ENCODE results near the gene YBEY.

YBEY gene

GRCh38 chr21:46265736-46266525 lies 20.2 kb upstream of the YBEY start:
- no peak for DNase-seq

DNA sequence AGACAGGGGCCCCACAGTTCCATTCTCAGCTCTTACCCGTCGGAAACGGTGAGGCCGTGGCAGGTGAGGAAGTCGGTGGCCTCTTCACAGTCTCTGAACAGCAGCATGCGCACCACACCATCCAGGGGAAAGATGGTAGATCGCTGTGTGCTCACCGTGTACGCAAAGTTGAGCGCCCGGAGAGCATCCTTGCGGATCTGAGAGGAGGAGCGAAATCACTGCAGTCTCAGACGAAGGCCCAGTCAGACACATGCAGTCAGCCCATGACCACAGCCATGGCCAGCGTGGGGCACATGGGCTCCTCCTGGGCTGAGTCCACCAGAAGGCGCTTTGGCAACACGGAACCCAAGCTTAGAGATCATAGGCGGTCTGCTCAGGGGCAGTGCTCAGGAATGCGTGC lies 19.2 kb upstream of the YBEY start:
- no peak for DNase-seq

GRCh38 chr21:46268371-46268770 lies 17.8 kb upstream of the YBEY start:
- no peak for DNase-seq

DNA sequence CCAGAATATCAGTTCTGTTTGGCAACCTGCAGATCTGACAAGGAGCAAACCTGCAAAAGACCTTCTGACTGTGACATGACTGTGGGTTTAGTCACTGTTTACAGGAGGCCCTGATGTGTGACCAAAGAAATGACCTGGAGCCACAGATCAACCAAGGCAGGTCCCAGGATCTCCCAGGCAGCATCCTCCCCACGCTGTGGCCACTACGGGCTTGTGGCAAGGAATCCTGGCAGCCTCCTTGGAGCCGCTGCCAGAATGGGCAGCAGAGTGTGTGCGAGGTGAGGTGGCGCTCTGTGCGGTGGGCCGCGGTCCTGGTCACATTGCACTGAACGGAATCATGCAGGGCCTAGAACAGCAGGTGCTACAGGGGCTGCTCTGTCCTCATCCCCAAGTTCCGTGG lies 16.7 kb upstream of the YBEY start:
- no peak for DNase-seq

- DNase-seq, result no peak
Measured at GRCh38 chr21:46273341-46273740, 12.8 kb upstream of the YBEY start.

GRCh38 chr21:46274797-46275390 lies 11.2 kb upstream of the YBEY start:
- no peak for DNase-seq

GRCh38 chr21:46284077-46284644 lies 2.0 kb upstream of the YBEY start:
- DNase-seq, result no peak

DNA sequence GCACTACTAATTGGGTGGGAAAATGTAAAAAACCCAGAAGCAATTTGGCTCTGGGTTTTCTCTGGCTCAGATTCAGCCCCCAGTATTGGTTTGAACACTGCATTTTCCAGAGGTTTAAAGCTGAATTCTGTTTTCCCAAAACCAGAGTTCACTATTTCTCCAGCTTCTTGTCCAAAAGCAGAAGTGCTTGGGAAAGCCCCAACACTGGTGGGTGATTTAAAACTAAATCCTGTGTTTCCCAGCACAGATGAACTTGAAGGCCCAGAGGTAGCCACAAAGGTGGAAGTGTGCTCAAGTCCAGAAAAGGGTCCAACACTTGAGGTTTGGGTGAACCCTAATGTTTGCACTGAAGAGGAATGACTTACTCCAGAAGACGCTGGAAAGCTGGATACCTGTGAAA lies 1.4 kb upstream of the YBEY start:
- no peak for DNase-seq

- no peak for DNase-seq
Measured at GRCh38 chr21:46285206-46285661, 908 bp upstream of the YBEY start, which contains the start of gene MCM3AP. MCM3AP (minus strand) TSS chr21:46285611; CDS start chr21:46285286, 325 bp downstream.

- peak; percentile 86 for DNase-seq
Measured at GRCh38 chr21:46286648-46287002, 483 bp downstream of the YBEY start.

GRCh38 chr21:46287541-46287940 lies 1.4 kb downstream of the YBEY start:
- no peak for DNase-seq

- DNase-seq, result no peak
Measured at GRCh38 chr21:46289655-46290179, 3.6 kb downstream of the YBEY start.

- no peak for DNase-seq
Measured at GRCh38 chr21:46291561-46291960, 5.4 kb downstream of the YBEY start.

DNA sequence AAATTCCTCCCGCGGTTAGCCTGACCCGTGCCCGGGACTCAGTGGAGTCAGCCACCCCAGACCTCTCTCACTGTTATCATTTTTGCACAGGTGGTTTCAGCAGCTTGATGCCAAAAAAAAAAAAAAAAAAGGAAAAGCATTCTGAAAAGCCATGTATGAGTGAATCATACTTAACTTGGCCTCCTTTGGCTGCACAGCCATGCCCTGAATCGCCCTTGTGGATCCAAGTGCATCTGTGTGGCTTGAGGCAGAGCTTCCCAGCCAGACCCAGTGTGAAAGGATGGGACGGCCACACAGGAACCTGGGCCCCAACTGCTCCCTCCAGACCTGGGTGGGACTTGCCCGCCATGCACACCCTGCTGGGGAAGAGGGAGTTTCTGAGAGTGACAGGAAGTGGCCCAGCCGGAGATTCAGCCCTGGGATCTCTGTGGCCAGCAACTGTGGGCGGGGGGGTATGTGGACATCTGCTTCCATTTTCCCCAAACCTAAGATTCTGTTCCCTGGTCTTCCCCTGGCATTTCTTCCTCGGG lies 8.6 kb downstream of the YBEY start:
- DNase-seq, result peak; percentile 94

- DNase-seq, result no peak
Measured at GRCh38 chr21:46295177-46295770, 9.1 kb downstream of the YBEY start.

DNA sequence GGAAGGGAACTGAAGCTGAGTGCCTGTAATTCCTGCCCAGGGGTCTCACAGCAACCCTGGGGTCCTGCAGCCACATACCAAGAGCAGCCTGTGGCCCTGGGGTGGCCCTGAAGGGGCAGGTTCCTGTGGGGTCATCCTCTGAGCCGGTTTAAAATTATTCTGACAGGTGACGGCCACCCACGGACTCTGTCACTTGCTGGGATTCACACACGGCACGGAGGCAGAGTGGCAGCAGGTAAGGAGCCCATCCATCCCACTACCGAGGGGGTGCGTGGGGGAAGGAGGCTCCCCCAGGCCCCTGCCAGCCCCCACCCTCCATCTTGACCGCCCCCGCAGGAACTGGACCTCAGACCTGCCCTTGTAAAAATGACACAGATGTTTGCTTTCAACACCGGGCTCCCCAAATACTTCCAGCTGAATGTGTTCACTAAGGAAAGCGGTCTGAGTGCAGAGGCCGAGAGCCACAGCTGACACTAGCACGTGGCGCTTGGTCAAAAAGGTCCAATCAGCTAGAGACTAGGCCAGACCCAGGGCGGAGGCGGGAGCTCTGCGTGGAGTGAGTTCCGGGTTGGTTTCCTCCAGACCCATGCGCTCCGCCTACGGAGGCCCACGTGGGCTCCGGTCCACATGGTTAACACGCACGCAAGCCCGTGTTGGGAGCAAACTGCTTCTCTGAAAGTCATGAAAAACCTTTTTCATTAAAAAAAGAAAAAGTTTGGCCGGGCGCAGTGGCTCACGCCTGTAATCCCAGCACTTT lies 10.0 kb downstream of the YBEY start:
- no peak for DNase-seq

- DNase-seq, result no peak
Measured at GRCh38 chr21:46297338-46298271, 11.5 kb downstream of the YBEY start.

- DNase-seq, result no peak
Measured at GRCh38 chr21:46299167-46299566, 13.0 kb downstream of the YBEY start.

- no peak for DNase-seq
Measured at GRCh38 chr21:46301759-46302158, 15.6 kb downstream of the YBEY start.

DNA sequence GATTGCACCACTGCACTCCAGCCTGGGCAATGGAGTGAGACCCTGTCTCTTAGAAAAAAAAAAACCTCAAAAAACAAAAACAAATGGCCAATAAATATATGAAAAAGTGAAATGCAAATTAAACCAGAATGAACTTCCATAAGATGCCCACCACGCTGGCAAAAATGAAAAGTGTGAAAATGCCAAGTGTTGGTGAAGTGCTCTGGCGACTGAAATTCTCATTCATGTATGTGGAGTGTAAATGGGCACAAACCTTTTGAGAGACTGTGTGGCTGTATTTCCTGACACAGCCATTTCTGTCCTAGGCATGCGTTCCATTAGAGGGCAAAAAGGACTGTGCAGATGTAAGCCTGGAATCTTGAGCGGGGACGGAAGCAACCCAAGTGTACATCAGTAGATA lies 18.3 kb downstream of the YBEY start:
- no peak for DNase-seq

DNA sequence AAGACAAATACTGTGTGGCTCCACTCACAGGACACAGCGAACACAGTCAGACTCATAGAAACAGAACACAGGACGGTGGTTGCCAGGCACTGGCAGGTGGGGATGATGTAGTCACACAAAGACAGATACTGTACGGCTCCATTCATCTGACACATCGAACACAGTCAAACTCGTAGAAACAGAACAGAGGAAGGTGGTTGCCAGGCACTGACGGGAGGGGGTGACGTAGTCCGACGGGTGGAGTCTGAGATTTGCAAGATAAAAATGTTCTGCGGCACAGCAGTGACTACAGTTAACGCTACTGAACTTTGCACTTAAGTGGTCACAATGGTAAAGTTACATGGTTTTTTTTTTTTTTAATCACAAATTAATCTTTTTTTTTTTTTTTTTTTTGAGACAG lies 18.8 kb downstream of the YBEY start:
- DNase-seq, result no peak
